IPS-15b (cell line): ENCODE results near the gene RPL32.
A peak's percentile ranks its signal among the peaks of the same experiment; 100 is the strongest.

Experiments
- H3K27me3 ChIP-seq: one replicate; pipeline ENCODE4 v1.6.1; 2013; ENCODE audit warnings: low read length; ENCODE audit not compliant: control insufficient read depth, insufficient read depth
- H3K36me3 ChIP-seq: one replicate; pipeline ENCODE4 v1.6.1; 2013; ENCODE audit warnings: low read length; ENCODE audit not compliant: control insufficient read depth, insufficient read depth
- H3K4me1 ChIP-seq: one replicate; pipeline ENCODE4 v1.6.1; 2013; ENCODE audit warnings: mild to moderate bottlenecking, low read length; ENCODE audit not compliant: control insufficient read depth, insufficient read depth
- H3K4me3 ChIP-seq: one replicate; pipeline ENCODE4 v1.5.1; 2013; ENCODE audit warnings: low read depth, low read length
- H3K9ac ChIP-seq: one replicate; pipeline ENCODE4 v1.6.1; 2013; ENCODE audit warnings: low read depth, mild to moderate bottlenecking, low read length
- H3K9me3 ChIP-seq: one replicate; pipeline ENCODE4 v1.6.1; 2013; ENCODE audit warnings: mild to moderate bottlenecking, low read length; ENCODE audit not compliant: control insufficient read depth, insufficient read depth

RPL32 gene

DNA sequence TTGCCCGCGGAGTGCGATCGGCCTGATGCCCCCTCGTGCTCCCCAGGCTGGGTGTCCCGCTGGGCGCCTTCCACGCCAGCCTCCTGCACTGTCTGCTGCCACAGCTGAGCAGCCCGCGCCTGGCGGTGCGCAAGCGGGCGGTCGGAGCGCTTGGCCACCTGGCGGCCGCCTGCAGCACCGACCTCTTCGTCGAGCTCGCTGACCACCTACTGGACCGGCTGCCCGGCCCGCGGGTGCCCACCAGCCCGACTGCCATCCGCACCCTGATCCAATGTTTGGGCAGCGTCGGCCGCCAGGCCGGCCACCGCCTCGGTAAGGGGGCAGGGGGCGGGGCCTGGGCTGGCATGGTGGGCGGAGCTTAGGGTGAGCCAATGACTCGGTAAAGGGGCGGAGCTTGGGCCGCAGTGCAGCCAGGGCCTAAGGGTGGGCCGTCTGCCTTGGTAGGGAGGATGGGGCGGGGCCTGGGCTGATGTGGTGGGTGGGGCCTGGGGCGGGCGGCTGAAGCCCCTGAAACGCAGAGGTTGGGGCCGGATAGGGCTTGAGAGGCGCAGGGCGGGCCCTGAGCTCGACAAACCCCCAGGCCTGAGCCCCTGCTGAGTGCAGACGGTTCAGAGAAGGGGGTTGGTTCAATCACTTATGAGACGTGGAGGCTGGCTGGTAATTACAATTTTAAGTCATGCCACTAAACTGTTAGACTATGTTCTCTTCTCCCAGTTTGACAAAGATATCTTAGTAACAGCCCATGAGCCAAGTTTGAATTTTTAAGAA, 31.2 kb downstream of the RPL32 start:
- Histone ChIP-seq H3K27me3 (no peaks in the 10 kb centered on the region), H3K9me3 (no peaks in the 10 kb centered on the region), H3K36me3 (peaks cover 4% of the 10 kb centered on the region), H3K4me1 (peaks cover 7% of the 10 kb centered on the region), H3K9ac (no peak overlapping the region), H3K4me3 (peak overlapping the region; percentile 58)

- Histone ChIP-seq H3K4me3 (peak overlapping the region; percentile 58), H3K9ac (no peak overlapping the region), H3K9me3 (no peaks in the 10 kb centered on the region), H3K4me1 (peaks cover 7% of the 10 kb centered on the region), H3K27me3 (no peaks in the 10 kb centered on the region), H3K36me3 (peaks cover 2% of the 10 kb centered on the region)
Measured at GRCh38 chr3:12809435-12809834, 31.9 kb downstream of the RPL32 start.

DNA sequence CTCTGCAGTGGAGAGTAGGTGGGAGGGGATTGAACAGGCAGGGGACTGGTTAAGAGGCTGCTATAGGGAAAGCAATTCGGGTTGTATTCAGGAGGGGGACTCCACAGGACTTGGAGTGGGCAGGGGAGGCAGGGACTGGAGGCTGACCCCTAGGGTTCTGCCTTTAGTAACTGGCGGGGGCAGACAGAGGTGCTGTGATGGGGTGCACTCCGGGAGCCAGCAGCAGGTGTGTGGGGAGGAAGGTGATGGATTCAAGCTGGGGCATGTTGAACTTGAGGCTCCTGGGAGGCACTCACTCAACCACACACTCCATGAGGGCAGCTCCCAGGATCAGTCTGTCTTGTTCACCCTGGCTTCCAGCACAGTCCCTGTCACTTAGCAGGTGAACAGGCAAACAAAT, 32.4 kb downstream of the RPL32 start:
- H3K9ac ChIP-seq: no peak overlapping the region
- H3K36me3 ChIP-seq: peaks cover 3% of the 10 kb centered on the region
- no peaks in the 10 kb centered on the region for H3K9me3 ChIP-seq
- H3K27me3 ChIP-seq: no peaks in the 10 kb centered on the region
- peaks cover 7% of the 10 kb centered on the region for H3K4me1 ChIP-seq
- H3K4me3 ChIP-seq: no peak overlapping the region

DNA sequence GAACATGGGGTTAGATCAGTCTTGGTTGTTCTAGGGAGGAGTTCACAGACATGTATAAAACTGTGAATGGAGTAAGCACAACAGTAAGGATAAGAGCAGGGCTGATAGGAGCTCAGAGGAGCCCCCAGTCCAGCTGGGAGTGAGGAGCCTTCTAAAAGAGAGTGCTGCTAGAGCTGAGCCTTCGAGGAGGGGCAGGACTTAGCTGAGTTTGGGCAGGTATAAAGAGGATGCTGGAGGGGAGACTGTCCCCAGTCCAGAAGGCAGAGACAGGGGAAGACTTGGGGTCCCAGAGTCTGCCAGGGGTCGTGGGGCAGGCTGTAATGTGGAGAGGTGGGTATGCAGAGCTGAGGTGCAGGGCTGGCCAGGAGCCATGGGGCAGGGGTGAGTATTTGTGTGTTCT, 32.8 kb downstream of the RPL32 start:
- Histone ChIP-seq H3K36me3 (peaks cover 3% of the 10 kb centered on the region), H3K4me3 (no peak overlapping the region), H3K9me3 (no peaks in the 10 kb centered on the region), H3K4me1 (peaks cover 7% of the 10 kb centered on the region), H3K9ac (no peak overlapping the region), H3K27me3 (no peaks in the 10 kb centered on the region)

GRCh38 chr3:12807601-12808359, 33.6 kb downstream of the RPL32 start:
- H3K9ac ChIP-seq: no peak overlapping the region
- H3K4me3 ChIP-seq: no peak overlapping the region
- no peaks in the 10 kb centered on the region for H3K27me3 ChIP-seq
- peaks cover 7% of the 10 kb centered on the region for H3K4me1 ChIP-seq
- no peaks in the 10 kb centered on the region for H3K9me3 ChIP-seq
- H3K36me3 ChIP-seq: peaks cover 3% of the 10 kb centered on the region

DNA sequence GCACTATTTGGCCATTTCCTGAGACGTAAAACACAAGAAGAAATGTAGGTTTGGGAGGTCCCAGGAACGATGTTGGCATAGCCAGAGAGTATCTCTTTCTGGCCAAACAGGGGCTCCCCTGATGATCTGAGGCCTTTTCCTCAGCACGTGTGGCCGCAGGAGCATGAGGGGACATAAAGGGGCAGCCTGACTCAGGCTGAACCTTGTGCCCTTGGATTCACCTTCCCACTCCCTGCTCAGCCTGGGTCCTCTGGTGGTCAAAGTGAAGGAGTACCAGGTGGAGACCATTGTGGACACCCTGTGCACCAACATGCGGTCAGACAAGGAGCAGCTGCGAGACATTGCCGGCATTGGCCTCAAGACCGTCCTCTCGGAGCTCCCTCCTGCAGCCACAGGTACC, 34.3 kb downstream of the RPL32 start:
- H3K4me1 ChIP-seq: peaks cover 7% of the 10 kb centered on the region
- H3K27me3 ChIP-seq: no peaks in the 10 kb centered on the region
- H3K9ac ChIP-seq: no peak overlapping the region
- H3K9me3 ChIP-seq: no peaks in the 10 kb centered on the region
- H3K4me3 ChIP-seq: no peak overlapping the region
- H3K36me3 ChIP-seq: peaks cover 3% of the 10 kb centered on the region

DNA sequence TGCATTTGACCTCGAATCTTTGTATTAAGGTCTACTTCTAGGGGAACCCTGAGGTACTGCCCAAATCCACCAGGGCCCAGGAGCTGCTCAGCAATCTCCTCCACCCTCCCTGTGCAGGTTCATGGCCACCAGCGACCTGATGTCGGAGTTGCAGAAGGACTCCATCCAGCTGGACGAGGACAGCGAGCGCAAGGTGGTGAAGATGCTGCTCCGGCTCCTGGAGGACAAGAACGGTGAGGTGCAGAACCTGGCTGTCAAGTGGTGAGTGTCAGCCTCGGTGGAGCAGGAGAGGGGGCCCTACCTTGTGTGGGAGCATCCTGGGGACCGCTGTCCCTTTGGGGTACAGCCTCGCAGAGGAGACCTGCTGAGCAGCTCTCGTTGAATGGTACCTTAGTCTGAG, 38.0 kb downstream of the RPL32 start:
- no peaks in the 10 kb centered on the region for H3K27me3 ChIP-seq

DNA sequence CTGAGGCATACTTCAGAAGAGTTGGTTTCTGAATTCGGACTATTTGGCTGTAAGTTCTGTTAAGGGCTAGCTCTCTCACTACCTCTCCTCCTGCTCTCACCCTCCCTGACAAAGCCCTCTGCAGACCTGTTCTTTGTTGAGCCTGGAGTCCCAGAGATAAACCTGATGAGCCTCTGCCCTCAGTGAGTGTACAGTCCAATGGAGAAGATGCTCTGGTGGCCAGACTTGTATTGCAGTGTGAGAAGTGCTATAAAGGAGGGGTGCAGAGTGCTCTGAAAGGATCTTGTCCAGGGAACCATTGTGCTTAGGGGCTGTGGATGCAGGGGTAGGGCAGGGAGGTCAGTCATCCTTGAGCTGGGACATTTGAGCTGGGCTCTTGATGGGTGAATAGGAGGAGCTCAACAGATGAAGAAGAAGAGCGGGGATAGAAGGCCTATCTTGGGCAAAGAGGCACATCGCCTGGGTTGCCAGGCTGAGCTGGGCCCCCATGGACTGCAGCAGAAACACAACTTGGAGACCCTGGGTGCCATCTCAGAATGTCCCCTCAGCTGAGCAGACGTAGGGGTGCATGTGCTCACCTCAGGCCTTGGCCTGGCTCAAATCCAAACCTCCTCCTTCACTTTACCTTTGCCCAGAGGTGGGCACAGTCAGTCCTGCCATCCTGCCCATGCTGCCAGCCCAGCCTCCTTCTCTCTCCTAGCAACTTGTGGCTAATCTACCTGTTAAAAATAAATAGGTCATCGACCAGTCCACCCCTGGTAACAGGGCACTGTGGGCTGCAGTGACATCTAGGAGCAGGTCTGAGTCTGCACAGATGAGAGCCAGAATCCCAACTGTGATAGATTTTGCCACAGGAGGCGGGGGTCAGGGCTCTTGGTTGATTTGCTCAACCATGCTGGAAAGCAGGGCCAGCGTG, 41.6 kb downstream of the RPL32 start:
- Histone ChIP-seq H3K36me3 (peaks cover 3% of the 10 kb centered on the region), H3K9ac (no peak overlapping the region), H3K4me1 (peaks cover 5% of the 10 kb centered on the region), H3K27me3 (peaks cover 2% of the 10 kb centered on the region), H3K4me3 (no peak overlapping the region), H3K9me3 (no peaks in the 10 kb centered on the region)

More for the DNA sequence above, 38.0 kb downstream of the RPL32 start:
- Histone ChIP-seq H3K9me3 (no peaks in the 10 kb centered on the region), H3K36me3 (peaks cover 3% of the 10 kb centered on the region), H3K9ac (no peak overlapping the region), H3K4me1 (no peaks in the 10 kb centered on the region), H3K4me3 (no peak overlapping the region)

GRCh38 chr3:12798559-12799179, 42.7 kb downstream of the RPL32 start:
- peaks cover 2% of the 10 kb centered on the region for H3K27me3 ChIP-seq
- H3K9ac ChIP-seq: no peak overlapping the region
- no peaks in the 10 kb centered on the region for H3K36me3 ChIP-seq
- H3K4me1 ChIP-seq: peaks cover 5% of the 10 kb centered on the region
- no peaks in the 10 kb centered on the region for H3K9me3 ChIP-seq
- no peak overlapping the region for H3K4me3 ChIP-seq

DNA sequence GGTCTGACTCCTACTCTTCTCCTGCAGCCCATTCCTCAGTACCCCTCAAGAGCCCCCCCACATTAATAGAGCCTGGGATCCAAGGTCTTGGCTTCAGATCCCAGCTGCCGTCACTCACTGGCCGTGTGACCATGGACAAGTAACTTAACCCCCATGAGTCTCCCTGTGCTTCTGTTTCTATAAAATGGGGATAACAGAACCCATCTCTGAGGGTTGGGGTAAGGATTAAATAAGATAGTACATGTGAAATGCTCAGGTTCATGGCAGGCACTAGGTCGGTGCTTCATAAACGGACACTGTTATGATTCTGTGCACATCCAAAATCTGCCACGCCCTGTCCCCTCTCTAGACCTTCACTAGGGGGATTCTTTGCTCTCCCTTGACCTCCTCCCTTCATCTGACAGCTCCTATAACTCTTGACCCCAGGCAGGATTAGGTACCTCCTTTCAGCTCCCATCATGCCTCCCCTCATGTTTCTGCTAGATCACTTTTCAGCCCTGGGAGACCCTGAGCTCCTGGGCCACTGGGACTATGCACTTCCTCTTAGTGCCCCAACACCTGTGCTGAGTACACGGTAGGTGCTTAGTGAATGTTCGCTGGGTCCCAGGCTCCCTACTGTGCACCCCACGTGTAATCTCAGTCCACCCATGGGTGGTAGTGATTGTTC, 43.3 kb downstream of the RPL32 start:
- Histone ChIP-seq H3K27me3 (peaks cover 2% of the 10 kb centered on the region), H3K9me3 (no peaks in the 10 kb centered on the region), H3K4me1 (peaks cover 5% of the 10 kb centered on the region), H3K4me3 (no peak overlapping the region), H3K9ac (no peak overlapping the region), H3K36me3 (no peaks in the 10 kb centered on the region)
